PFSK-1 (cell line): ENCODE results near the gene ZCWPW1.

Source experiments
- FOXP2 ChIP-seq: optimal IDR thresholded peaks from 2 replicates; pipeline ENCODE3; 2011; ENCODE audit warnings: borderline replicate concordance, control low read depth, inconsistent platforms; ENCODE audit not compliant: insufficient read depth; ENCODE audit errors: extremely low read length, extremely low read depth
- POLR2AphosphoS5 ChIP-seq: IDR thresholded peaks from 2 replicates; pipeline ENCODE4 v1.6.1; 2012; ENCODE audit warnings: low read depth, mild to moderate bottlenecking, control low read depth, low read length, moderate library complexity
- REST ChIP-seq, 2 experiments: IDR thresholded peaks; 2 replicates each; pipeline versions ENCODE4 v1.6.1 to v1.8.0; 2011 to 2012; ENCODE audit warnings: low read depth in 2 of 2, low read length in 2 of 2, control low read depth in 1 of 2, inconsistent platforms in 1 of 2, mild to moderate bottlenecking in 1 of 2, moderate library complexity in 1 of 2; ENCODE audit not compliant: insufficient read depth in 1 of 2
- SIN3A ChIP-seq: IDR thresholded peaks from 2 replicates; pipeline ENCODE4 v1.6.1; 2012; ENCODE audit warnings: mild to moderate bottlenecking, low read length, moderate library complexity, borderline replicate concordance; ENCODE audit not compliant: insufficient read depth
- TAF1 ChIP-seq: IDR thresholded peaks from 2 replicates; pipeline ENCODE4 v1.6.1; 2012; ENCODE audit warnings: low read length, control low read depth, borderline replicate concordance; ENCODE audit not compliant: insufficient read depth

Gene ZCWPW1

GRCh38 chr7:100394077-100394476 lies 34.4 kb downstream of the ZCWPW1 start:
- no peak for TF ChIP-seq FOXP2
- TF ChIP-seq REST (IDR thresholded peaks at IDR 0.05; ENCODE audit: insufficient read depth in 1 of 2, low read depth in 2 of 2, low read length in 2 of 2), result no peak

GRCh38 chr7:100393233-100393905 lies 35.1 kb downstream of the ZCWPW1 start:
- TF ChIP-seq TAF1, result no peak
- no peak for TF ChIP-seq FOXP2
- TF ChIP-seq POLR2AphosphoS5, result no peak
- no peak for TF ChIP-seq SIN3A
- no peak for TF ChIP-seq REST (IDR thresholded peaks at IDR 0.05; ENCODE audit: insufficient read depth in 1 of 2, low read depth in 2 of 2, low read length in 2 of 2)

- TF ChIP-seq REST (IDR thresholded peaks at IDR 0.05; ENCODE audit: insufficient read depth in 1 of 2, low read depth in 2 of 2, low read length in 2 of 2), result no peak
- no peak for TF ChIP-seq TAF1
- TF ChIP-seq POLR2AphosphoS5, result no peak
- TF ChIP-seq FOXP2, result no peak
- no peak for TF ChIP-seq SIN3A
These were observed 38.1 kb downstream of the ZCWPW1 start for GRCh38 chr7:100390286-100391009.

GRCh38 chr7:100389437-100390088 lies 38.9 kb downstream of the ZCWPW1 start:
- TF ChIP-seq FOXP2 (no peak), TAF1 (no peak), POLR2AphosphoS5 (no peak), REST (IDR thresholded peaks at IDR 0.05; ENCODE audit: insufficient read depth in 1 of 2, low read depth in 2 of 2, low read length in 2 of 2) (no peak), SIN3A (no peak)
